ENCODE results near the gene ARL8A.
A peak's percentile ranks its signal among the peaks of the same experiment; 100 is the strongest.
"Not testable (repeated sequence)": the region's sequence is repeated elsewhere in the genome, so short reads cannot be mapped to it uniquely, and the experiment has no call there.

The ARL8A gene

DNA sequence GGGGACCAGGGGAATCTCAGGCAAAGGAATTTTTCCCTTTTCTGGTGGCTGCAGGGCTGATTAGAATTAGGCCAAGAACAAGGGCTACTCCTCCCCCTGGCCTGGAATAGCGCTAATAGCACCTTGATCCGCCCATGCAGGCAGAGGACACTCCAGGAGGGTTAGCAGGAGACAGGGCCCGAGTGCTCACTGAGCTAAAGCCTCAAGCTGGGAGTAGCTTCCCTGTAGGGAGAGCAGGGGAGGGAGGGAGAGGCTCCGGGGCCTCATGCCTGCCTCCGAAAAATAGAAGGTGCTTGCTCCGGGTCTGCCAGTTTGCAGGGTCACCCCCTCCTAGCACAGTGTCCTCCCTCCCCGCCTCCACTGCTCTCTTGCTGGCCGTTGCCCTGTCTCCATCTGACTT lies 12.1 kb upstream of the ARL8A start:
- Mint-ChIP-seq H3K4me1 (ENCODE audit: low read depth) (peaks cover 48% of the 10 kb centered on the region), H3K36me3 (ENCODE audit: low read depth) (peaks cover 58% of the 10 kb centered on the region), H3K4me3 (no peak overlapping the region), H3K27ac (no peak overlapping the region), H3K9me3 (no peaks in the 10 kb centered on the region), H3K27me3 (ENCODE audit: low read depth) (no peaks in the 10 kb centered on the region)

DNA sequence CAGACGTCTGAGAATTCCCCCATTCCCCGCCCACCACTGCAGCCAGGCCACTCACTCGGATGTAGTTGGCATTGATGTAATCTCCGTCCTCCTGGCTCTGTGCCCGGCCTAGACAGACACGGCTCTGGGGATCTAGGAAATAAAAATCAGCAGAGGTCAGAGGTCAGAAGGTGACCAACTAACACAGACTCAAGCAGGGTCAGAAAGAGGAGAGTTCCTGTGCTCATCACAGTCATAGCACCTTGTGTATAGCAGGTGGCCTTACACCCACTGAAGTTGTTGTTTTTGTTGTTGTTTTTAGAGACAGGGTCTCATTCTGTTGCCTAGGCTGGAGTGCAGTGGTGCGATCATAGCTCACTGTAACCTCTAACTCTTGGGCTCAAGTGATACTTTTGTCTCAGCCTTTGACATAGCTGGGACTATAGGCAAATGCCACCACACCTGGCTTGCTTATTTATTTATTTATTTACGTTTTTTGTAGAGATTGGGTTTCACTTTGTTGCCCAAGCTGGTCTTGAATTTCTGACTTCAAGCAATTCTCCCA lies 11.0 kb upstream of the ARL8A start:
- Mint-ChIP-seq H3K27ac (peak overlapping the region; percentile 31), H3K4me3 (no peak overlapping the region)

DNA sequence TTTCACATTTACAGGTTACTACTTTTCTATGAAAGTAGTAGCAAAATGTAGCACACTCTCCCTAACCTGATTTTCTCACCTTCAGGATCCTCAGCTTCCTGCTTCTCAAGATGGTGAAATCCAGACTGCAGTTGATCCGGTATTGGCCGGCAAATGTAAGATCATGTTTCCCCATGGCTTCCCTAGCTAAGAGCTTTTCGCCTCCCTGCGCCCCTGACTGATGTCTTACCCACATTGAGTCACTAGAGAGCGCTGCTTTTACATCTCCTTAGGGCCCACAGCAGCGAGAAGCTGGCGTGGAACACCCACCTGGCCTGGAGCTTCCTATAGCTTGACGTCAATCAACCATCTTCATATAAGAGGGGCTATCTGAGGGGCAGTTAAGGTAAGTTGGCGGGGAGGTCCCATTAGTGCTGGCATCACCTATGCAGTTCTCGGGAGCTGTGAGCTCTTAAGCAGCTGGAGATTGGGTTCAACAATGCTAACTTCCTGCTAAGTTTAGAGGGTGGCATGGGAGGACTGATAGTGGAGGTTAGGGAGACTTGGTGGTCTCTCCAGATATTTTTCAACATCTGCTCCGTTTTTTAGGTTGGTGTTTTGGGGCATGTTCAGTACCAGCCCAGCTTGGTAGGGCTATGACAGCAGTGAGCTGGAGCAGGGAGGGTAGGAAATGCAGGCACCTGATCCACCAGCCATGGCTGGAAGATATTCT lies 10.4 kb upstream of the ARL8A start:
- H3K4me3 Mint-ChIP-seq = no peak overlapping the region
- peaks cover 63% of the 10 kb centered on the region for H3K36me3 Mint-ChIP-seq (ENCODE audit: low read depth)
- no peaks in the 10 kb centered on the region for H3K9me3 Mint-ChIP-seq
- H3K4me1 Mint-ChIP-seq (ENCODE audit: low read depth) = peaks cover 42% of the 10 kb centered on the region
- no peaks in the 10 kb centered on the region for H3K27me3 Mint-ChIP-seq (ENCODE audit: low read depth)
- peak overlapping the region; percentile 64 for H3K27ac Mint-ChIP-seq

More for the DNA sequence above, 11.0 kb upstream of the ARL8A start:
- H3K36me3 Mint-ChIP-seq (ENCODE audit: low read depth) = peaks cover 67% of the 10 kb centered on the region
- no peaks in the 10 kb centered on the region for H3K9me3 Mint-ChIP-seq
- H3K27me3 Mint-ChIP-seq (ENCODE audit: low read depth) = no peaks in the 10 kb centered on the region
- H3K4me1 Mint-ChIP-seq (ENCODE audit: low read depth) = peaks cover 46% of the 10 kb centered on the region

DNA sequence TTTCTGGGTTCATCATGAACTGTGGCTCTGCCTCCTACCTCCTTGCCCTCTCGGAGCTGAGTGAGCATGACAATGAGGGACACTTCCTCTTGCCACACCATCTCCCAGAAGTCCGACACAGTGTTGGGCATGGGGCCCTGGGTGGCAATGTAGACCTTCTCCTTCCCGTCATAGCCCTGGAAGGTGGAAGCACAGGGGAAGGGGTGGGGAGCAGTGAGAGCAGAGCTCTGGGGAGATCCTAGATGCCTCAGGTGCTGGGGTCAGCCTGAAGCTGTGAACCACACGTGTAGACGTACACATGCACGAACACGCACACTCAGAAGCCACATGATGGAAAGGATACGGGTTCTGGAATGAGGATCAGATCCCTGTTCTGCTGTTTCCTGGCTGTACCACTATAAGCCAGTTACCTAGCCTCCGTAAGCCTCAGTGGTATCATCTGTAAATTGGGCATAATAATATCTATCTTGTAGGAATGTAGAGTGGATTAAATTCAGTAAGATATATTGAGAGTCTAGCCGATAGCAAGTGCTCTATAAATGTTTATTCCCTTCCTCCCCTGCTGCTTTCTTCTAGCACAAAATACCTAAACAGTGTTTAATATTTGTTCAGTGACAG lies 9.7 kb upstream of the ARL8A start:
- peak overlapping the region; percentile 64 for H3K27ac Mint-ChIP-seq

DNA sequence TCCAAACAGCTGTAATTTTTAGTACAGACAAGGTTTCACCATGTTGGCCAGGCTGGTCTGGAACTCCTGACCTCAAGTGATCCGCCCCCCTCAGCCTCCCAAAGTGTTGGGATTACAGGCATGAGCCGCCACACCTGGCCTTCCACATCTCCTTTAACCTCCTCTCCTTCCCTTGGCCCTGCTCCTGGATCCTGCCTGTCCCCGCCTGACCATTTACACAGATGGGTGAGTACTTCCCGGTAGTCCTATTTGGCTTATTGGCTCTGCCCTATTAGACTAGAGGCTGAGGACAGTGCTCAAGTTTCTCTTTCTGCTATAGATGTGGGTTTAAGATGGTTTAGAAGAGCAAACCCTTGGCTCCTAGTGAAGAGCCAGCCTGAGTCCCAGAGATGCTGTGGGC lies 8.7 kb upstream of the ARL8A start:
- no peaks in the 10 kb centered on the region for H3K27me3 Mint-ChIP-seq (ENCODE audit: low read depth)
- no peaks in the 10 kb centered on the region for H3K9me3 Mint-ChIP-seq
- H3K27ac Mint-ChIP-seq = peak overlapping the region; percentile 6
- H3K4me1 Mint-ChIP-seq (ENCODE audit: low read depth) = peaks cover 33% of the 10 kb centered on the region
- no peak overlapping the region for H3K4me3 Mint-ChIP-seq
- peaks cover 62% of the 10 kb centered on the region for H3K36me3 Mint-ChIP-seq (ENCODE audit: low read depth)

More for the DNA sequence above, 9.7 kb upstream of the ARL8A start:
- H3K27me3 Mint-ChIP-seq (ENCODE audit: low read depth) = no peaks in the 10 kb centered on the region
- peaks cover 39% of the 10 kb centered on the region for H3K4me1 Mint-ChIP-seq (ENCODE audit: low read depth)
- no peaks in the 10 kb centered on the region for H3K9me3 Mint-ChIP-seq
- peaks cover 61% of the 10 kb centered on the region for H3K36me3 Mint-ChIP-seq (ENCODE audit: low read depth)
- no peak overlapping the region for H3K4me3 Mint-ChIP-seq

DNA sequence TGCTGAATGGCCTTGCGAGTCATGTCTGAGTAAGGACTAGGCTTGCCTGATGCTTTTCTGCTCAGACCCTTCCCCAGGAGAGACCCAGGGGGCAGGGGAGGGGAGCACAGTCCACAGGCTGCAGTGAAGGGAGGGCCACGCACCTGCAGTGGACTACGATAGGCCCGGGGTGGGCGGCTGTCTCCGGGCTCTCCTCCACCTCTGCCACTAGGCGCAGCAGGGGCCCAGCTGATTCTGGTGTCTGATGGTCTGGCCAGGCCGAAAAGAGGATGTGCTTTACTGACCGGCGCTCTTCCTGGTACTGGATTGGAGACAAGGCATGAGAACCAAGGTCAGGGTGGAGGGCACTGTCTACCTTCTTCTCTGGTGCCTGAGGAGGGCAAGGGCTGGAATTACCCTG lies 7.9 kb upstream of the ARL8A start:
- H3K4me3 Mint-ChIP-seq = no peak overlapping the region
- no peaks in the 10 kb centered on the region for H3K27me3 Mint-ChIP-seq (ENCODE audit: low read depth)
- no peaks in the 10 kb centered on the region for H3K9me3 Mint-ChIP-seq
- no peak overlapping the region for H3K27ac Mint-ChIP-seq
- peaks cover 26% of the 10 kb centered on the region for H3K4me1 Mint-ChIP-seq (ENCODE audit: low read depth)
- H3K36me3 Mint-ChIP-seq (ENCODE audit: low read depth) = peaks cover 60% of the 10 kb centered on the region

DNA sequence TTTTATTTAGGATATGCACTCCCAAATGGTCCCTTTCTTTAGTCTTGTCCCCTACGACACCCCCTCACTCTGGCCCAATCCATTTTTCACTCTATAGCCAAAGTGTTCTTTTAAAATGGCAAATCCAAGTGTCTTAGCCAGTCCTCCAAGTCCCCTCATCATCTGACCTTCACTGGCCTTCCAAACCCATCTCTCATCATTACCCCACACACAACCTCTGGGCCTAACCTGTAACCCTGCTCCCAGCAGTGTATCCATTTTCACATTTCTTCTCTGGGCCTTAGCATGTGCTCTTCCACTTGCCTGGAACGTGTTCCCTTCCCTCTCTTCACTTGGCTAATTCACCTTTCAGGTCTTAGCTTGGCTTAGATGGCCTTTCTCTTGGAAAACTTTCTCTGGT lies 6.5 kb upstream of the ARL8A start:
- peak overlapping the region; percentile 23 for H3K27ac Mint-ChIP-seq
- peaks cover 55% of the 10 kb centered on the region for H3K36me3 Mint-ChIP-seq (ENCODE audit: low read depth)
- peaks cover 22% of the 10 kb centered on the region for H3K4me1 Mint-ChIP-seq (ENCODE audit: low read depth)

DNA sequence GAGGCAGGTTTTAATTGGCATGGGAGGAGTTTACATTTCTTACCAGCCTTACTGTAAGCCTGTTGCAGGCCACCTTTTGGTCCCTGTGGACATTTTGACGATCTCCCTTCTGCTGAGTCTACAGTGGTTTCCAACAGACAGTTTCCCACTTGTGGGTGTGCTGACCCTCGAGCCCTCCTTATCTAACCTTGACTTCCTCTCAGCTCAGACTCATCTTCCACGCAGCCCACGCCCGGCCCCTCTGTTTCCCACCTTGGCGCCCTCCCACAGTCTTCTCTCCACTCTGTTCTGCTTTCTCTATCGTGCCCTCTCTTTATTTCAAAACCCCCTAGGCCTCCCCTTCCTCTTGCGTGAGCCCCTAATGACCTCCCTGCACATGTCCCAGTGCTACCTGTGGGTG lies 6.1 kb upstream of the ARL8A start:
- Mint-ChIP-seq H3K4me3 (no peak overlapping the region), H3K27ac (peak overlapping the region; percentile 67), H3K27me3 (ENCODE audit: low read depth) (no peaks in the 10 kb centered on the region), H3K4me1 (ENCODE audit: low read depth) (peaks cover 19% of the 10 kb centered on the region), H3K36me3 (ENCODE audit: low read depth) (peaks cover 50% of the 10 kb centered on the region), H3K9me3 (no peaks in the 10 kb centered on the region)

More for the DNA sequence above, 6.5 kb upstream of the ARL8A start:
- Mint-ChIP-seq H3K4me3 (no peak overlapping the region), H3K9me3 (no peaks in the 10 kb centered on the region), H3K27me3 (ENCODE audit: low read depth) (no peaks in the 10 kb centered on the region)

DNA sequence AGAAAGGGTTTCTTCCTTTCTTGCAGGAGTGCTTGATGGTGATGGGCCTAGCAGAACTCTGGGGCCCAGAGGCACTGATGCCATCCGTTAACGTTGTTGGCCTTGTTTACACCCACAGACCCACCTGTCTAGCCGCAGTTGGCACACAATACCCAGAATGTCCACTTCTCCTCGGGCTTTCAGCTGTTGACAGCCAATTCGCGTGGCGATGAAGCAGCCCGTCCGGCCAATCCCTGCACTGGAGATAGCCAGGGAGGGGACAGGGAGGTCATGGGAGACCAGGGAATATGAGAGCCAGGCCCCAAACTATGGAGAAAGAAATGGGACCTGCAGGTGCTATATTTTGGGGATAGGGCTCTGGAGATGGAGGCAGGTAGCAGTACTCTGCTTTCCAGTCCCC lies 5.7 kb upstream of the ARL8A start:
- peaks cover 48% of the 10 kb centered on the region for H3K36me3 Mint-ChIP-seq (ENCODE audit: low read depth)
- no peaks in the 10 kb centered on the region for H3K9me3 Mint-ChIP-seq
- no peaks in the 10 kb centered on the region for H3K27me3 Mint-ChIP-seq (ENCODE audit: low read depth)
- no peak overlapping the region for H3K27ac Mint-ChIP-seq
- H3K4me3 Mint-ChIP-seq = no peak overlapping the region
- H3K4me1 Mint-ChIP-seq (ENCODE audit: low read depth) = peaks cover 22% of the 10 kb centered on the region

DNA sequence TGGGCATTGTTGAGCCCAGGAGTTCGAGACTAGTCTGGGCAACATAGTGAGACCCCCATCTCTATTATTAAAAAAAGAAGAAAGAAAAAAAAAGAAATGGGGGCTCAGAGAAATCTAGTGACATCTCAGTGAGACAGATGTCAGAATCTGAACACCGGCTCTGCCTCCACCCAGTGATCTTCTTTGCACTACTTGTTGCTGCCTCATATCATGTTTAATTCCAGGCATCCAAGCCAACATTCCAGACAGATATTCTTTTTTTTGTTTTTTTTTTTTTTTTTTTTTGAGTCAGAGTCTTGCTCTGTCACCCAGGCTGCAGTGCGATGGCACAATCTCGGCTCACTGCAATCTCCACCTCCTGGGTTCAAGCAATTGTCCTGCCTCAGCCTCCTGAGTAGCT lies 5.0 kb upstream of the ARL8A start:
- Mint-ChIP-seq H3K9me3 (no peaks in the 10 kb centered on the region), H3K4me3 (no peak overlapping the region), H3K27me3 (ENCODE audit: low read depth) (no peaks in the 10 kb centered on the region), H3K27ac (no peak overlapping the region), H3K4me1 (ENCODE audit: low read depth) (peaks cover 18% of the 10 kb centered on the region), H3K36me3 (ENCODE audit: low read depth) (peaks cover 43% of the 10 kb centered on the region)

DNA sequence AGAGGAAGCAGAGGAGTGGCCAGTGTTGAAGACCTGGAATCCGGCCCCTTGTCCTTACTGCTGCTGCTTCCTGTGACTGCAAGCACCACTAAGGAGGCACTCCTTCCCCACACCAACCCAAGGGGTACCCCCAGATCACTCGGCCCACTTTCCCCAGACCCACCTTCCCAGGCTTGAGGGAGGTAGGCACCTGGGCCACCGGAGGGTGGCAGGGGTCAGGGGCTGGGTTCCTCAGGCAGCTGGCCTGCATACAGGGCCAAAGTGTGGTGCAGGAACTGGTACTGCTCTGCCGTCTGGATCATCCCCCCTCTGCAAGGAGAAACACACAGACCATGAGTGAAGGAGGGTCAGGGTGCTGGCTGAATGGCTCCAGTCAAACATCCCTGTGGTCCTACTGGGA lies 3.9 kb upstream of the ARL8A start:
- Mint-ChIP-seq H3K9me3 (no peaks in the 10 kb centered on the region), H3K4me3 (no peak overlapping the region), H3K27me3 (ENCODE audit: low read depth) (no peaks in the 10 kb centered on the region), H3K27ac (no peak overlapping the region), H3K4me1 (ENCODE audit: low read depth) (peaks cover 18% of the 10 kb centered on the region), H3K36me3 (ENCODE audit: low read depth) (peaks cover 42% of the 10 kb centered on the region)

DNA sequence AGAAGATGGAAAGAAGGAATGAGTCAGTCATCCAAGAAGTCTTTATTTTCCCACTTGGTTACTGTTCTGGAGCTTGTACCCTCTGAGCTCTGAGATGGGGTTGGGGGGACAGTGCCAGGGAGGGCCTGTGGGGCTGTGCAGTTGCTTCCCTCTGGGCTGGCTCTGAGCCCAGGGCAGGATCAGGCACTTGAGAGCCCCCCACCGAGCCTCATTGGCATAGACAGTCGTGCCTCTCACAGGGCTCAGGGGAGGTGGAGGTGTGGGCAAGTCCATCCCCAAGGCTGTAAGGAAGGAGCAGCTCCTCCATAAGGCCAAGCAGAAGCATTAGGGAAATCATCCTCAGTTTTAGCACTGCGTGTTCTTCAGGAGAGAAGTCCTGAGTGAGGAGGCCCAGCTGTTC lies 2.5 kb upstream of the ARL8A start:
- H3K36me3 Mint-ChIP-seq (ENCODE audit: low read depth) = peaks cover 33% of the 10 kb centered on the region
- no peaks in the 10 kb centered on the region for H3K27me3 Mint-ChIP-seq (ENCODE audit: low read depth)
- H3K27ac Mint-ChIP-seq = no peak overlapping the region
- H3K9me3 Mint-ChIP-seq = no peaks in the 10 kb centered on the region
- peaks cover 27% of the 10 kb centered on the region for H3K4me1 Mint-ChIP-seq (ENCODE audit: low read depth)
- no peak overlapping the region for H3K4me3 Mint-ChIP-seq

DNA sequence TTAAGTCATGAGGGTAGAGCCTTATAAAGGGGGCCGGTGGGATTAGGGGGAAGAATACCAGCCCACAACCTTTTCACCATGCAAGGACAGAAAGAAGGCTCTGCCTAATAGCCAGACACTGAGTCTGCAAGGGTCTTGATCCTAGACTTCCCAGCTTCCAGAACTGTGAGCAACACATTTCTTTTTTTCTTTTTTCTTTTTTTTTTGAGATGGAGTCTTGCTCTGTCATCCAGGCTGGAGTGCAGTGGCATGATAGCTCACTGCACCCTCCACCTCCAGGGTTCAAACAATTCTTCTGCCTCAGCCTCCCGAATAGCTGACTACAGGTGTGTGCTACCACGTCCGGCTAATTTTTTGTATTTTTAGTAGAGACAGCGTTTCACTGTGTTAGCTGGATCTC lies 1.7 kb upstream of the ARL8A start:
- Mint-ChIP-seq H3K36me3 (ENCODE audit: low read depth) (peaks cover 32% of the 10 kb centered on the region), H3K27ac (no peak overlapping the region), H3K9me3 (no peaks in the 10 kb centered on the region), H3K27me3 (ENCODE audit: low read depth) (no peaks in the 10 kb centered on the region), H3K4me1 (ENCODE audit: low read depth) (peaks cover 26% of the 10 kb centered on the region), H3K4me3 (peak overlapping the region; percentile 34)

DNA sequence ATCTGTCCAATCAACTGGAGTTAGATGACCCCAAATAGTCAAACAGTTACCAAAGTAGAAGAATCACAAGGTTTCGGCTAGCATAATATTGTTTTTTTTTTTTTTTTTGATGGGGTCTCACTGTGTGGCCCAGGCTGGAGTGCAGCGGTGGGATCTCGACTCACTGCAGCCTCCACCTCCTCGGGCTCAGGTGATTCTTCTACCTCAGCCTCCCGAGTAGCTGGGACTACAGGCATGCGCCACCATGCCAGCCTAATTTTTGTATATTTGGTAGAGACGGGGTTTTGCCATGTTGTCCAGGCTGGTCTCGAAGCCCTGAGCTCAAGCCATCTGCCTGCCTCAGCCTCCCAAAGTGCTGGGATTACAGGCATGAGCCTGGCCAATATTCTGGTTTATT lies 1.2 kb upstream of the ARL8A start:
- not testable (repeated sequence) for H3K9me3 Mint-ChIP-seq; H3K27me3 Mint-ChIP-seq (ENCODE audit: low read depth)
- H3K4me1 Mint-ChIP-seq (ENCODE audit: low read depth) = peaks cover 26% of the 10 kb centered on the region
- peak overlapping the region; percentile 83 for H3K4me3 Mint-ChIP-seq
- H3K36me3 Mint-ChIP-seq (ENCODE audit: low read depth) = peaks cover 26% of the 10 kb centered on the region
- peak overlapping the region; percentile 86 for H3K27ac Mint-ChIP-seq

DNA sequence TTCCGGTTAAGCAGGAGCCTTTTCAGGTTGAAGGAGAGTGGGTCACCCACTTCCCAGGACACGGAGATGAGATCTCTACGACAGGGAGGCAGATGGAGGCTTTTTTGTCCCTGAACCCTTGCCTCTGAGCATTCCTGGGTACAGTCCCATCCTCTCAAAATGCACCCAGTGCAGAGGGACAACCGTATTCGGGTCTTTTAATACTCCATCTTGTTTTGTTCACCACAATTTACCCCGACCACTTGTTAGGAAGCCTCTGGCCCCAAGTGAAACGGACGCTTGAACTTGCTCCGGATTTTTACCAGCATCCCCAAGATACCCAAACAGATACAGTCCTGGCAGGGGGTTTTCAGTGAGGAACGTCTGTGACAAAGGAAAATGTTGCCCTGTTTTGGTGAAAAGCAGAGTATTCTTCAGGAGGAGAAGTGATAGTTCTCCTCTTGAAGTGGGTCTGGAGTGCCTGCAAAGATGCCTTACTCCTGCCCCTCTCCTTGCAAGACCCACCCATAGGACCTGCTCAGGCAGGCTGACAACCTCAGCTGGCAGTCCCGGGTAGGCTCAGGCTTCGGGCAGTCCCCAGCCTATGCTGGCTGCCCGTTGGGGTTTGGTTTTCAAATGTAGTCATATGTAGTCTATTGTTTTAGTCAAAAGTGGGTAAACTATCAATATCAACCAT lies 669 bp upstream of the ARL8A start:
- peak overlapping the region; percentile 86 for H3K27ac Mint-ChIP-seq
- peaks cover 24% of the 10 kb centered on the region for H3K36me3 Mint-ChIP-seq (ENCODE audit: low read depth)
- H3K4me3 Mint-ChIP-seq = peak overlapping the region; percentile 83
- no peaks in the 10 kb centered on the region for H3K9me3 Mint-ChIP-seq
- H3K4me1 Mint-ChIP-seq (ENCODE audit: low read depth) = peaks cover 24% of the 10 kb centered on the region
- H3K27me3 Mint-ChIP-seq (ENCODE audit: low read depth) = no peaks in the 10 kb centered on the region

All from T-helper 1 cell treated with Interleukin-12 subunit alpha and Interleukin-12 subunit beta and Interleukin-4 antibody, amounts not matched to agents 30 μg/mL and 1 μg/mL, for 36 hours (primary cell).